PFSK-1 (cell line): ENCODE data around the gene CHIT1.

Experiments
- POLR2AphosphoS5 ChIP-seq: IDR thresholded peaks from 2 replicates; pipeline ENCODE4 v1.6.1; 2012; ENCODE audit warnings: low read depth, mild to moderate bottlenecking, control low read depth, low read length, moderate library complexity
- REST ChIP-seq, 2 experiments: IDR thresholded peaks; 2 replicates each; pipeline versions ENCODE4 v1.6.1 to v1.8.0; 2011 to 2012; ENCODE audit warnings: low read depth in 2 of 2, low read length in 2 of 2, control low read depth in 1 of 2, inconsistent platforms in 1 of 2, mild to moderate bottlenecking in 1 of 2, moderate library complexity in 1 of 2; ENCODE audit not compliant: insufficient read depth in 1 of 2
- TAF1 ChIP-seq: IDR thresholded peaks from 2 replicates; pipeline ENCODE4 v1.6.1; 2012; ENCODE audit warnings: low read length, control low read depth, borderline replicate concordance; ENCODE audit not compliant: insufficient read depth

GRCh38 chr1:203276408-203276807 is 46.9 kb upstream of the CHIT1 start:
- TF ChIP-seq POLR2AphosphoS5 = no peak
- no peak for TF ChIP-seq TAF1
- TF ChIP-seq REST (IDR thresholded peaks at IDR 0.05; ENCODE audit: insufficient read depth in 1 of 2, low read depth in 2 of 2, low read length in 2 of 2) = no peak
